ENCODE data around the gene SPRR5.

- TF ChIP-seq CTCF (IDR thresholded peaks at IDR 0.05; ENCODE audit: poor library complexity, severe bottlenecking): no peak
- no peak for TF ChIP-seq REST (IDR thresholded peaks at IDR 0.05; ENCODE audit: borderline replicate concordance)
Measured at GRCh38 chr1:152932170-152932811, 14.7 kb upstream of the SPRR5 start.

Measured in neural cell (in vitro differentiated cells).